NT2/D1 (cell line): ENCODE measurements around the gene TMSB10.

Experiments
- SUZ12 ChIP-seq: IDR thresholded peaks from 2 replicates; pipeline ENCODE4 v1.6.1; 2011; ENCODE audit not compliant: insufficient read length, insufficient read depth; ENCODE audit errors: extremely low read depth
- YY1 ChIP-seq: IDR thresholded peaks from 2 replicates; pipeline ENCODE4 v1.6.1; 2011; ENCODE audit not compliant: insufficient read length, insufficient read depth
- ZNF274 ChIP-seq: IDR thresholded peaks from 2 replicates; pipeline ENCODE4 v1.6.1; 2011; ENCODE audit warnings: mild to moderate bottlenecking, low read depth, low read length

- no peak for TF ChIP-seq YY1
- TF ChIP-seq ZNF274 = no peak
- TF ChIP-seq SUZ12 = no peak
Observed at GRCh38 chr2:84938194-84938879, 32.9 kb downstream of the TMSB10 start.
